ENCODE results near the gene ANKAR. TPM values are rescaled to one million over a fixed set of nuclear protein-coding genes. Genes with fewer than 3 reads are reported as not detected.

Gene ANKAR
- total and polyA plus RNA-seq, 9 of the 15 experiments (the other 6 are each of a cell fraction or from before 2014, with no cell fraction given), result 0.04 to 0.52 (median 0.39) TPM

- TF ChIP-seq THAP7 (CRISPR knock-in tag; IDR thresholded peaks at IDR 0.05), result no peak
- no peak for TF ChIP-seq NFIC (IDR thresholded peaks at IDR 0.05)
- TF ChIP-seq HEY1 (CRISPR knock-in tag; IDR thresholded peaks at IDR 0.05; ENCODE audit: borderline replicate concordance), result no peak
- TF ChIP-seq USF2 (CRISPR knock-in tag; IDR thresholded peaks at IDR 0.05), result no peak
- peak; percentile 75; the same call in 1 of the 2 replicates for TF ChIP-seq ARID3A (IDR thresholded peaks at IDR 0.05; ENCODE audit: borderline replicate concordance, low read depth, low read length)
- TF ChIP-seq FOXK2 (conservative IDR thresholded peaks at IDR 0.05 in 1 of 2, IDR thresholded peaks at IDR 0.05 in 1 of 2; ENCODE audit: low read depth in 2 of 2), result peak; percentile 79 to 89
- peak; percentile 91 for TF ChIP-seq POLR2G (IDR thresholded peaks at IDR 0.05; ENCODE audit: low read depth, low read length)
- no peak for TF ChIP-seq TCF7 (IDR thresholded peaks at IDR 0.05; ENCODE audit: borderline replicate concordance)
- TF ChIP-seq MIER1 (IDR thresholded peaks at IDR 0.05; ENCODE audit: low read depth), result no peak
- TF ChIP-seq ZNF668 (CRISPR knock-in tag; IDR thresholded peaks at IDR 0.05), result no peak
- no peak for TF ChIP-seq DLX4 (CRISPR knock-in tag; IDR thresholded peaks at IDR 0.05)
- TF ChIP-seq NBN (IDR thresholded peaks at IDR 0.05; ENCODE audit: low read depth), result no peak
- TF ChIP-seq REST (IDR thresholded peaks at IDR 0.05; ENCODE audit: borderline replicate concordance), result peak; percentile 85
- no peak for TF ChIP-seq REST (CRISPR knock-in tag; IDR thresholded peaks at IDR 0.05; ENCODE audit: low read depth)
- no peak for TF ChIP-seq GTF2E2 (tag; IDR thresholded peaks at IDR 0.05)
These were observed 13.1 kb upstream of the ANKAR start, which contains the start of gene ASNSD1 (continued) for GRCh38 chr2:189661148-189661956.

Measured in K562 (cell line).